Fibroblast of gingiva (primary cell): Measurements from ENCODE around the gene SLC47A2.
A peak's percentile ranks its signal among the peaks of the same experiment; 100 is the strongest.

Experiments used
- DNase-seq: peaks from one replicate; pipeline ENCODE4 v3.0.0-alpha.2; 2011; ENCODE audit warnings: low read depth

SLC47A2 gene

GRCh38 chr17:19664136-19664820, 52.1 kb downstream of the SLC47A2 start:
- DNase-seq = no peak

DNA sequence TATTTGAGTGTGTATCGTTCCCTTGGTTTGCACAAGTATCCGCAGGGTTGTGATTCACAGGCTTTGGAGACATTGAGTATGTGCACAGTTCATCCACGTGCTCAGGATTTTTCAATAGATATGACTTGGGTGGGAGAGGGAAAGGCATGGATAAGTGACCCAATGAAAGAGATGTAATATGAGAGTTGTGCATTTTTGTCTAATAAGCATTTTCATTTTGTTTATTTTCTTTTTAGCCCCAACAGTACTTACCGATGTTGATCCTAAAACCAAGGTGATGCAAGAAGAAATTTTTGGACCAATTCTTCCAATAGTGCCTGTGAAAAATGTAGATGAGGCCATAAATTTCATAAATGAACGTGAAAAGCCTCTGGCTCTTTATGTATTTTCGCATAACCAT, 53.3 kb downstream of the SLC47A2 start:
- no peak for DNase-seq

- no peak for DNase-seq
Measured at GRCh38 chr17:19661121-19661520, 55.3 kb downstream of the SLC47A2 start.

- DNase-seq = no peak
Measured at GRCh38 chr17:19660219-19660870, 56.0 kb downstream of the SLC47A2 start.

DNA sequence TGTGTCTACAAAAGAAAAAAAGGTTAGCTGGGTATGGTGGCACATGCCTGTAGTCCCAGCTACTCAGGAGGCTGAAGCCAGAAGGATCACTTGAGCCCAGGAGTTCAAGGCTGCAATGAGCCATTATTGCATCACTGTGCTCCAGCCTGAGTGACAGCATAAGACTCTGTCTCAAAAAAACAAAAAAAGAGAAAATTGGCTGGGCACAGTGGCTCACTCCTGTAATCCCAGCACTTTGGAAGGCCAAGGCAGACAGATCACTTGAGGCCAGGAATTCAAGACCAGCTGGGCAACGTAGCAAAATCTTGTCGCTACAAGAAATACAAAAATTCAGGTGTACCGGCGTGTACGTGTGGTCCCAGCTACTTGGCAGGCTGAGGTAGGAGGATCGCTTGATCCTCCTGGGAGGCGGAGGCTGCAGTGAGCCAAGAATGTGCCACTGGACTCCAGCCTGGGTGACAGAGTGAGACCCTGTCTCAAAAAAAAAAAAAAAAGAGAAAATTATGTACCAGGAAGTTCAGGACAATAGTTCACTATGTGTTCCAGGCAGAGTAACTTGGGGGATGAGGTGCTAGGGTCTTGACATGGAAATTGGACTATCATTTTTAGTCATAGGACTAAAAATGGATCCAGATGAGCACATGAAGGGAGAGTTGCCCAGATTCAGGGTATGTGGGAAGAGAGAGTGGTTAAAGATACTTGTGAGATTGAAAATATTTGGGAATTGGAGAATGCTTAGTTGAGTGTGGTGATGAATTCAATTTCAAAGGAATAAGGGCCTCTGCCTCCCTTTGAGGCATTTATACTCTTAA, 56.8 kb downstream of the SLC47A2 start:
- no peak for DNase-seq

- no peak for DNase-seq
Measured at GRCh38 chr17:19656851-19657581, 59.4 kb downstream of the SLC47A2 start.

DNA sequence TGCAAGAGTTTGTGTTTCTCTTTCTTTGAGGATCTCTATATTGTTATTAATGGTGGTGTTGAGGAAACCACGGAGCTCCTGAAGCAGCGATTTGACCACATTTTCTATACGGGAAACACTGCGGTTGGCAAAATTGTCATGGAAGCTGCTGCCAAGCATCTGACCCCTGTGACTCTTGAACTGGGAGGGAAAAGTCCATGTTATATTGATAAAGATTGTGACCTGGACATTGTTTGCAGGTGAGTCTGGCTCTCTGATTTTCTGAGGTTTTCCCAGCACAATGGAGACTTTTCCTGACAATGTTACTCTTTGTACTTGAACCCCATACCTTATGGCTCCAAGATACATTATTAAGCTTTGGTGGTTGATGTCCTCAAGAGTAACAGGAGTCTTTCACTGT, 60.0 kb downstream of the SLC47A2 start:
- DNase-seq = no peak

- no peak for DNase-seq
Measured at GRCh38 chr17:19654896-19655295, 61.5 kb downstream of the SLC47A2 start.

DNA sequence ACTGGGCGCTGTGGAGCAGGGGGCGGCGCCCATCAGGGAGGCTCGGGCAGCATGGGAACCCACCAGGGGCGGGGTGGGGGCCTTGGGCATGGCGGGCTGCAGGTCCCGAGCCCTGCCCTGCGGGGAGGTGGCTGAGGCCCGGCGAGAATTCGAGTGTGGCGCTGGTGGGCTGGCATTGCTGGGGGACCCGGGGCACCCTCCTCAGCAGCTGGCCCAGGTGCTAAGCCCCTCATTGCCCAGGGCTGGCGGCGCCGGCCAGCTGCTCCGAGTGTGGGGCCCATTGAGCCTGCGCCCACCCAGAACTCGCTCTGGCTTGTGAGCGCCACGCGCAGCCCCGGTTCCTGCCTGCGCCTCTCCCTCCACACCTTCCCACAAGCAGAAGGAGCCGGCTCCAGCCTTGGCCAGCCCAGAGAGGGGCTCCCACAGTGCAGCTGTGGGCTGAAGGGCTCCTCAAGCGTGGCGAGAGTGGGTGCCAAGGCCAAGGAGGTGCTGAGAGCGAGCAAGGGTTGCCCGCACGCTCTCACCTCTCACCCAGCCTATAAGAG, 62.0 kb downstream of the SLC47A2 start:
- no peak for DNase-seq

DNA sequence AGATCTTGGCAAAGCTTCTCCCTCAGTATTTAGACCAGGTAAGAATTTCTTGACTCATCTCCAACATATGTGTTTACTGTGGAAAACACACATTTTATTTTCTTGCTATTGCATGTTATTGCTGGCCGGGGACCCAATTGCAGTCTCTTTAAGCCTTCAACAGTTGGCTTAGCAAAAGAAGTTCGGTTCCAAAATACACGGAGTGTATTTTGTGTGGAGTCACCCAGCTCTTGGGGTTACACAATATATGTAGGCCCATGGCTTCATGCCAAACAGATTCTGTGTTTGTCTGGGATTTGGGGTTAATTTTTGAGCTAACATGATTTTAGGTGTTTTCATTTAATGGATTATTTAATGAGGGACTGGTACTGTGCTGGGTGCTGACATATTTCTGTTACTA, 63.8 kb downstream of the SLC47A2 start:
- DNase-seq = peak; percentile 38

DNA sequence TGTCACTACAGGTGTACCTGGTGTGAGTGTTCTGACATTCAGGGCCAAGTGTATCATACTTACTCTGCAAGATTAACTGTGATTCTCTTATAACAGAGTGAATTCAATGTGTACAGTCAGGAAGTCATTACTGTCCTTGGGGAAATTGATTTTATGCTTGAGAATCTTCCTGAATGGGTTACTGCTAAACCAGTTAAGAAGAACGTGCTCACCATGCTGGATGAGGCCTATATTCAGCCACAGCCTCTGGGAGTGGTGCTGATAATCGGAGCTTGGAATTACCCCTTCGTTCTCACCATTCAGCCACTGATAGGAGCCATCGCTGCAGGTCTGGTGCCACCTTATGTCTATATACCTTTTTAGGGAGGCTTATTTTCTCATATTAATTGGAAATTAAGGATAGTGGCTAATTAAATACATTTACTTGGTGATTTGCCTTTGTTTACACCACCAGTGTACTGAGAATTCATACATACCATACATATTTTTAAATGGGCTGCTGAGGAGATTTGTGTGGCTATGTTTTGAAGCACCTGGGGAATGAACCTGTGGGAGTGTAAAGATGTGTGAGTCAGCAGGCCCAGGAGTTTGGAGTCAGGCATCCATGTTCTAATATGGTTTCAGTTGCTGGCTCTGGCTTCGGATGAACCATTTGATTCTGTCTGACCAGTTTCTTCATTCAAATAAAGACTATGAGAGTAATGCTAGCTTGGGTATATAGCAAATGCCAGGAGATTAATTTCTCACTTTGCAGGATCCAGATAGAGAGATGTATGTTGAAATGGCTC, 64.7 kb downstream of the SLC47A2 start:
- peak; percentile 36 for DNase-seq

DNA sequence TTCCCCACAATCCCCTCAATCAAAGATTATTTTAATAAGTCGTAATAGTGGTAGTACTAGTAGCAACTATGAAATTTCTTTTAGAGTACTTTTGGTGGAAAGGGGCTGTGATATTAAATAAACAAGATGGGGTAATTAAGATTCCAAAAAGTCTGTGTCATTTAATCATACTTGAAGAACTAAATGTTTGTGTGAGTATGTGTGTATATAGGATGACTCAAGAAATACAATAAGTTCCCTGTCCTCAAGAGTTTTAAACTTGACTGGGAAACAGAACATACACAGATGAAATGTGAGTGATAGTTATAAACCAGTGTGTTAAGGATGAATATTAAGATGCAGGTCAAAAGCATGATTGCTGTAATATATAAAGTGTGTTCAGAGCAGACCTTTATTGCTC, 65.6 kb downstream of the SLC47A2 start:
- DNase-seq = peak; percentile 34

GRCh38 chr17:19649274-19649541, 67.2 kb downstream of the SLC47A2 start:
- DNase-seq = no peak

DNA sequence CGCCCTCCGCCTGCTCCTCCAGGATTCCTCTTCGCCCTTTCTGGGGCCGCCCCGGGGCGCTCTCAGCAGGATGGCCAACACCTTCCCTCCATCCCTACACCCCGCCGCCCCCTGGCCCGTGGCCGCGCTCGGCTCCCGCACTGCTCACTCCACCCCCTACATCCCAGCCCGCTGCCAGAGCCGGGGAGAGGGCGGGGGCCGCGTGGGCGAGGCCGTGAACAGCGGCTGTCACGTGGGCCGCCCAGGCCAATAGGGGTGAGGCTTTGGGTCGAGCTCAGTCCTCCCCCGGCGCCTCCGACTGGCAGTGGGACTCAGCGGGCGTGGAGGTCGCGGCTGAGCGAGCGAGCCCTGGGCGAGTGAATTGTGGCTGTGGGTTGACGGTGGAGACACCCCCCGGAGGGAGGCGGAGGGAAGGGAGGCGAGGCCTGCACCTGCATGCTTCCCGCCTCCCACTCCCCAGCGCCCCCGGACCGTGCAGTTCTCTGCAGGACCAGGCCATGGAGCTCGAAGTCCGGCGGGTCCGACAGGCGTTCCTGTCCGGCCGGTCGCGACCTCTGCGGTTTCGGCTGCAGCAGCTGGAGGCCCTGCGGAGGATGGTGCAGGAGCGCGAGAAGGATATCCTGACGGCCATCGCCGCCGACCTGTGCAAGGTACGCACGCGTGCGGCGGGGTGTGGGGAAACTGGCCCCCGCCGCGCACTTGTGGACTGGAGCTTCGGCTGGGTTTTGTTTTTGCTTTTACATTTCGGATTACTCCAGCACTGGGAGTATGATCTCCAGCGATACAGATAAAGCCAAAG, 67.7 kb downstream of the SLC47A2 start, which contains the start of gene ALDH3A2:
Gene ALDH3A2, plus strand, starts transcription at position 277 of the 799 bp plus-strand sequence. Its CDS starts 221 bp downstream, at position 498.
- DNase-seq = peak; percentile 94

DNA sequence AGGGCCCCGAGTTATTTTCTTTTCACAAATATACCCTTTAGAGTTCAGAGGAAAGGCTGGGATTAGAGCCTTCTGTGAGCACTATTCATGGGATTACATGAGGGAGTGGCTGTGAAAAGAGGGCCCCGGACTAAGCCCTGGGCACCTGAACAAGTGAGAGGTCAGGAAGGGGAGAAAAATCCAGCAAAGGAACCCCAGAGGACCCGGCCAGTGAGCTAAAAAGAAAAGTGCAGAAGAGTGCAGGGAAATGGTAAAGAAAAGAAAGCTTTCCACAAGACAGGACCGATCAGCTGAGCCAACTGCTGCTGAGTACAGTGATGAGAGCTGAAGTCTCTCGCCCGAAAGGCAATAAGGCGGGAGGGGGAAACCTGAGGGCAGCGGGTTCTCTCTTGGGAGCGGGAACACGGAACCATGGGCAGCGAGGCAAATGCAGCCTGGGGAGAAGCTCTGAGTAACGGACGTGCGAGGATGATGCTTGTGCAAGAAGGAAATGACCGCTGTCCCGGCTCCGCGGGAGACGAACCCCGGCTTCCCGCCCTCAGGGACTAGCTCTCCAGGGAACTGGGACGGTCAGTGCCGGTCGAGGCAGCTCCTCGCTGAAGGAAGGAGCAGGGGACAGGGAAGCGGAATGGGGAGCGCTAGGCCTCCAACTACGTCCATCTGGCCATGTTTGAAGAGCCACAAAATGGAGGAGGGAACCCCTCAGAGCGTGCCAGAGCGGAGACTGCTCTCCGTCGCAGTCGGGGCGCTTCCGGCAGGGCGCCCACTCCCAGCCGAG, 68.5 kb downstream of the SLC47A2 start:
- peak; percentile 90 for DNase-seq

DNA sequence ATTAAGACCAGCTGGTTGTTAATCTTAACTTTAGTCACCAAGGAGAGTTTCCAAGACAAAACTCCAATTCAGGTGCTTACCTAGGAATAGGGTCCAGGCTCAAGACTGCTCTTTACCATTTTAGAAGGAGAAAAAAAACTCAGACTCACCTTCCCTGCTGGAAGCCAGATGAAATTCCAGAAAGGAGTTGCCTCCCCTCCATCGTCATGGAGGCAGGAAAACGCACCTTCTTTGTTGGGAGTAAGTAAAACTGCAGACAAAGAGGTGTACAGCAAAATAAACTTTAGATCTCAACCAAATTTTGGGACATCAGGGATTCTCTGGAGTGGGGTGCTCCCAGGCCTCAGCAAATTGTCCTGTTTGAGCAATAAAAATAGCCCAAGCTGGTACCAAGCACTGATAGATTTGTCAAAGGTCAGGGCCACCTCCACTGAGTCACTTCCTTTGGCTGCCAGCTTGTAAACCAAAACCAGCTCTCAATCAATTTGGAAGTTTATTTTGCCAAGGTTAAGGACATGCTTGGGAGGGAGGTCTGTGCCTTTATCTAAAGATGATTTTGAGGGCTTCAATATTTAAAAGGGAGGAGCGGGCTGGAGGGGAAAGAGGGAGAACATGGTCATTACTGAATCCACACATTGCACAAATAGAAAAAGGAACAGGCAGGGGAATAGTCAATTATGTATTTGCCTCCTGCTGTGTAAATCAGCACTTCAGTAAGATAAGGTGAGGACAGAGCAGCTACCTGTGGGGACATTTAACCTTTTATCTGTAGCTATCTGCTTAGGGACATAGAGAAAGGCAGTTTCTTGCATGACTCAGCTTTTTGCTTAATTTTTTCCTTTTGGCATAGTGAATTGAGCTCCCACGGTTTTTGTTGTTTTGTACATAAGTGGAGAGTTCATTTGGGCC, 69.3 kb downstream of the SLC47A2 start:
- DNase-seq = peak; percentile 34

DNA sequence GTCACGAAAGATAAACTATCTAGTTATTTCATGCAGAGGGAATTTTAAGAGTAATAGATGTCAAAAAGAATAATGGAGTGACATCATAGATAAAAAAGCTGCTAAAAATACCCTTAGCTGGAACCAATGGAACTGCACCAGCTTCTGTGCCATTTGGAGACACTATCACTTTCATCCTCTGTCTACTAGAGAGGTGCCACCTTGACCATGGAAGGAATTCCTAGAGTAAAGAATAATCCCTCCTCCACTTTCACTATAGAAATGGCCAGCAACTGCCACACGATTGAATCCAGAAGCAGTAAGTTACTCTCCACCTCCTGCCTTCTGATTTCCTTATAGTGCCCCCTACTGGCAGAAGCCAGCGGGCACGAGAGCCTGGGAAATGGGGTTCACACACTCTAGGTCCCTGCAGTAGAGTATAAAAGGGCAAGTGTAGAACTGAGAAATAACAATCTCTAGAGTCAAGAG, 70.6 kb downstream of the SLC47A2 start:
- no peak for DNase-seq

GRCh38 chr17:19644493-19645210, 71.7 kb downstream of the SLC47A2 start:
- peak; percentile 82 for DNase-seq
